ENCODE results near the gene FARS2. TPM values are rescaled to one million over a fixed set of nuclear protein-coding genes. Genes with fewer than 3 reads are reported as not detected.

The FARS2 gene
- polyA plus RNA-seq, 1 of the 3 experiments (the other 2 are of a cell fraction) = 12.5 TPM

DNA sequence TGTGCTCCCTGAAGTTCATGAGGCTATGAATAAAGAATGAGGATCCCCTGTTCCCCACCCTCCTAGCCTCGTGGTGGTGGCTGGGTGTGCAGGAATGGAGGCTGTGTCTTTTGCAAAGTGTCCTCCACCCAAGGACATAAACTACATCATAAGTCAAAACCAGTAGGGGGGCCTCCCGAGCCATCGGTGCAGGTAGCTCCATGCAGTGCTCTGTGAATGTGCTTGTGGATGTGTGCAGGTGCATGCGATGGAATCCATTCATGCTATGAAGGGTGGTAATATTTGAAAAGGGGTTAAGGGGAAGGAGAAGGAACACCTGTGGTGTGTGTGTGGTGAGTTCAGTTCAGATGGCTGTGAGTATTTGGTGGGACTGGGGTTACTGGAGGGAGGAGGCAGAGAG lies 548.1 kb downstream of the FARS2 start:
- Histone ChIP-seq H2AFZ (ENCODE audit: low read depth) (no peak overlapping the region), H3K36me3 (replicated peaks in 1 of 2; ENCODE audit: control insufficient read depth in 1 of 2, insufficient read depth in 2 of 2, low read length in 1 of 2) (no peaks in the 10 kb centered on the region), H3F3A (replicated peaks; ENCODE audit: insufficient read depth) (no peaks in the 10 kb centered on the region), H3K4me3 (ENCODE audit: low read depth in 2 of 2, low read length in 1 of 2) (no peak overlapping the region), H3K4me2 (no peak overlapping the region), H3K27ac (ENCODE audit: low read depth in 2 of 2, low read length in 1 of 2) (no peak overlapping the region), H3K9me2 (no peaks in the 10 kb centered on the region), H3K4me1 (ENCODE audit: control insufficient read depth in 1 of 2, insufficient read depth in 2 of 2, low read depth in 1 of 2, low read length in 1 of 2) (no peaks in the 10 kb centered on the region), H4K20me1 (ENCODE audit: insufficient read depth) (no peaks in the 10 kb centered on the region), H3K79me2 (ENCODE audit: insufficient read depth) (no peaks in the 10 kb centered on the region), H3K9me3 (no peaks in the 10 kb centered on the region), H3K27me3 (ENCODE audit: insufficient read depth) (no peaks in the 10 kb centered on the region), H3K9ac (no peak overlapping the region)
- ChIA-PET POLR2A (no interaction called here), CTCF (no interaction called here)
- WGBS (ENCODE audit: low lambda C conversion rate) = 54% methylated on average over 4 of the region's 4 CpGs
- DNase-seq = no peak
- TF ChIP-seq POLR2AphosphoS5 (IDR thresholded peaks at IDR 0.05; ENCODE audit: low read depth, low read length) = no peak
- no peak for TF ChIP-seq EP300 (IDR thresholded peaks at IDR 0.05; ENCODE audit: borderline replicate concordance in 1 of 2, low read depth in 1 of 2, low read length in 1 of 2)
- no peak for TF ChIP-seq TEAD4 (IDR thresholded peaks at IDR 0.05; ENCODE audit: borderline replicate concordance, insufficient read depth)
- TF ChIP-seq JUND (IDR thresholded peaks at IDR 0.05) = no peak
- TF ChIP-seq, protein P1, sequence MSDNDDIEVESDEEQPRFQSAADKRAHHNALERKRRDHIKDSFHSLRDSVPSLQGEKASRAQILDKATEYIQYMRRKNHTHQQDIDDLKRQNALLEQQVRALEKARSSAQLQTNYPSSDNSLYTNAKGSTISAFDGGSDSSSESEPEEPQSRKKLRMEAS (IDR thresholded peaks at IDR 0.05; ENCODE audit: low read depth) = no peak
- no peak for TF ChIP-seq YY1 (IDR thresholded peaks at IDR 0.05; ENCODE audit: low read depth)
- TF ChIP-seq, protein P2, sequence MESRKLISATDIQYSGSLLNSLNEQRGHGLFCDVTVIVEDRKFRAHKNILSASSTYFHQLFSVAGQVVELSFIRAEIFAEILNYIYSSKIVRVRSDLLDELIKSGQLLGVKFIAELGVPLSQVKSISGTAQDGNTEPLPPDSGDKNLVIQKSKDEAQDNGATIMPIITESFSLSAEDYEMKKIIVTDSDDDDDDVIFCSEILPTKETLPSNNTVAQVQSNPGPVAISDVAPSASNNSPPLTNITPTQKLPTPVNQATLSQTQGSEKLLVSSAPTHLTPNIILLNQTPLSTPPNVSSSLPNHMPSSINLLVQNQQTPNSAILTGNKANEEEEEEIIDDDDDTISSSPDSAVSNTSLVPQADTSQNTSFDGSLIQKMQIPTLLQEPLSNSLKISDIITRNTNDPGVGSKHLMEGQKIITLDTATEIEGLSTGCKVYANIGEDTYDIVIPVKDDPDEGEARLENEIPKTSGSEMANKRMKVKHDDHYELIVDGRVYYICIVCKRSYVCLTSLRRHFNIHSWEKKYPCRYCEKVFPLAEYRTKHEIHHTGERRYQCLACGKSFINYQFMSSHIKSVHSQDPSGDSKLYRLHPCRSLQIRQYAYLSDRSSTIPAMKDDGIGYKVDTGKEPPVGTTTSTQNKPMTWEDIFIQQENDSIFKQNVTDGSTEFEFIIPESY (IDR thresholded peaks at IDR 0.05; ENCODE audit: borderline replicate concordance, low read depth) = no peak
- TF ChIP-seq EZH2phosphoT487 (IDR thresholded peaks at IDR 0.05; ENCODE audit: borderline replicate concordance, low read depth) = no peak
- TF ChIP-seq GATA2 (CRISPR knock-in tag; IDR thresholded peaks at IDR 0.05) = no peak
- TF ChIP-seq MEF2A (IDR thresholded peaks at IDR 0.05; ENCODE audit: borderline replicate concordance, low read depth) = no peak
- no peak for TF ChIP-seq RFX5 (IDR thresholded peaks at IDR 0.05; ENCODE audit: low read length)
- TF ChIP-seq, protein P3, sequence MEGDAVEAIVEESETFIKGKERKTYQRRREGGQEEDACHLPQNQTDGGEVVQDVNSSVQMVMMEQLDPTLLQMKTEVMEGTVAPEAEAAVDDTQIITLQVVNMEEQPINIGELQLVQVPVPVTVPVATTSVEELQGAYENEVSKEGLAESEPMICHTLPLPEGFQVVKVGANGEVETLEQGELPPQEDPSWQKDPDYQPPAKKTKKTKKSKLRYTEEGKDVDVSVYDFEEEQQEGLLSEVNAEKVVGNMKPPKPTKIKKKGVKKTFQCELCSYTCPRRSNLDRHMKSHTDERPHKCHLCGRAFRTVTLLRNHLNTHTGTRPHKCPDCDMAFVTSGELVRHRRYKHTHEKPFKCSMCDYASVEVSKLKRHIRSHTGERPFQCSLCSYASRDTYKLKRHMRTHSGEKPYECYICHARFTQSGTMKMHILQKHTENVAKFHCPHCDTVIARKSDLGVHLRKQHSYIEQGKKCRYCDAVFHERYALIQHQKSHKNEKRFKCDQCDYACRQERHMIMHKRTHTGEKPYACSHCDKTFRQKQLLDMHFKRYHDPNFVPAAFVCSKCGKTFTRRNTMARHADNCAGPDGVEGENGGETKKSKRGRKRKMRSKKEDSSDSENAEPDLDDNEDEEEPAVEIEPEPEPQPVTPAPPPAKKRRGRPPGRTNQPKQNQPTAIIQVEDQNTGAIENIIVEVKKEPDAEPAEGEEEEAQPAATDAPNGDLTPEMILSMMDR (IDR thresholded peaks at IDR 0.05) = no peak
- no peak for TF ChIP-seq SIN3A (IDR thresholded peaks at IDR 0.05; ENCODE audit: borderline replicate concordance, low read depth, low read length)

DNA sequence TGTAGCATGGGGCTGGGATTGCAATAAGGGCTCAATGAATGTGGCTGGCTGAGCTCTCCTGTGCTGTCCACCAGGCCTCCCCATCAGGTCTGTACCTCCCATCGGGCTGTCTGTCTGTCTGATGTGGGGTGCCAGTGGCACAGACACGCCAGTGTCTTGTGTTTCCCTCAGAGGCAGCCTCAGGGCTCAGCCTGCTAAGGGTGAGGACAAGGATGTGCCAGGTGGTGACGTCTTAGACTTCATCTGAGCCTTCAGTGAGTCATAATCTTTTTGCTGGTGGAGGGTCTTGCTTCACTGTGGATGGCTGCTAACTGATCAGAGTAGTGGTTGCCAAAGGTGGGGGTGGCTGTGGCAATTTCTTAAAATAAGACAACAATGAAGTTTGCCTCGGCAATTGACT lies 550.7 kb downstream of the FARS2 start:
- Histone ChIP-seq H3K4me2 (no peak overlapping the region), H4K20me1 (ENCODE audit: insufficient read depth) (no peaks in the 10 kb centered on the region), H3K9me2 (no peaks in the 10 kb centered on the region), H3K9me3 (no peaks in the 10 kb centered on the region), H3K4me3 (ENCODE audit: low read depth in 2 of 2, low read length in 1 of 2) (no peak overlapping the region), H3K36me3 (replicated peaks in 1 of 2; ENCODE audit: control insufficient read depth in 1 of 2, insufficient read depth in 2 of 2, low read length in 1 of 2) (no peaks in the 10 kb centered on the region), H3K4me1 (ENCODE audit: control insufficient read depth in 1 of 2, insufficient read depth in 2 of 2, low read depth in 1 of 2, low read length in 1 of 2) (no peaks in the 10 kb centered on the region), H3F3A (replicated peaks; ENCODE audit: insufficient read depth) (no peaks in the 10 kb centered on the region), H3K79me2 (ENCODE audit: insufficient read depth) (no peaks in the 10 kb centered on the region), H3K27me3 (ENCODE audit: insufficient read depth) (no peaks in the 10 kb centered on the region), H2AFZ (ENCODE audit: low read depth) (no peak overlapping the region), H3K27ac (ENCODE audit: low read depth in 2 of 2, low read length in 1 of 2) (no peak overlapping the region), H3K9ac (no peak overlapping the region)
- 31% methylated on average over 4 of the region's 4 CpGs for WGBS (ENCODE audit: low lambda C conversion rate)
- ChIA-PET CTCF (no interaction called here), POLR2A (no interaction called here)
- no peak for DNase-seq
- no peak for TF ChIP-seq RXRA (IDR thresholded peaks at IDR 0.05; ENCODE audit: borderline replicate concordance, low read depth)
- TF ChIP-seq EP300 (IDR thresholded peaks at IDR 0.05; ENCODE audit: borderline replicate concordance in 1 of 2, low read depth in 1 of 2, low read length in 1 of 2) = no peak
- TF ChIP-seq YY1 (IDR thresholded peaks at IDR 0.05; ENCODE audit: low read depth) = no peak
- TF ChIP-seq GATA2 (CRISPR knock-in tag; IDR thresholded peaks at IDR 0.05) = no peak
- TF ChIP-seq NFIC (IDR thresholded peaks at IDR 0.05; ENCODE audit: borderline replicate concordance) = no peak
- TF ChIP-seq, protein P4, sequence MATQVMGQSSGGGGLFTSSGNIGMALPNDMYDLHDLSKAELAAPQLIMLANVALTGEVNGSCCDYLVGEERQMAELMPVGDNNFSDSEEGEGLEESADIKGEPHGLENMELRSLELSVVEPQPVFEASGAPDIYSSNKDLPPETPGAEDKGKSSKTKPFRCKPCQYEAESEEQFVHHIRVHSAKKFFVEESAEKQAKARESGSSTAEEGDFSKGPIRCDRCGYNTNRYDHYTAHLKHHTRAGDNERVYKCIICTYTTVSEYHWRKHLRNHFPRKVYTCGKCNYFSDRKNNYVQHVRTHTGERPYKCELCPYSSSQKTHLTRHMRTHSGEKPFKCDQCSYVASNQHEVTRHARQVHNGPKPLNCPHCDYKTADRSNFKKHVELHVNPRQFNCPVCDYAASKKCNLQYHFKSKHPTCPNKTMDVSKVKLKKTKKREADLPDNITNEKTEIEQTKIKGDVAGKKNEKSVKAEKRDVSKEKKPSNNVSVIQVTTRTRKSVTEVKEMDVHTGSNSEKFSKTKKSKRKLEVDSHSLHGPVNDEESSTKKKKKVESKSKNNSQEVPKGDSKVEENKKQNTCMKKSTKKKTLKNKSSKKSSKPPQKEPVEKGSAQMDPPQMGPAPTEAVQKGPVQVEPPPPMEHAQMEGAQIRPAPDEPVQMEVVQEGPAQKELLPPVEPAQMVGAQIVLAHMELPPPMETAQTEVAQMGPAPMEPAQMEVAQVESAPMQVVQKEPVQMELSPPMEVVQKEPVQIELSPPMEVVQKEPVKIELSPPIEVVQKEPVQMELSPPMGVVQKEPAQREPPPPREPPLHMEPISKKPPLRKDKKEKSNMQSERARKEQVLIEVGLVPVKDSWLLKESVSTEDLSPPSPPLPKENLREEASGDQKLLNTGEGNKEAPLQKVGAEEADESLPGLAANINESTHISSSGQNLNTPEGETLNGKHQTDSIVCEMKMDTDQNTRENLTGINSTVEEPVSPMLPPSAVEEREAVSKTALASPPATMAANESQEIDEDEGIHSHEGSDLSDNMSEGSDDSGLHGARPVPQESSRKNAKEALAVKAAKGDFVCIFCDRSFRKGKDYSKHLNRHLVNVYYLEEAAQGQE (IDR thresholded peaks at IDR 0.05; ENCODE audit: low read depth, low read length) = no peak
- TF ChIP-seq NRF1 (IDR thresholded peaks at IDR 0.05; ENCODE audit: low read depth, low read length) = no peak
- no peak for TF ChIP-seq GABPA (IDR thresholded peaks at IDR 0.05; ENCODE audit: low read depth)
- no peak for TF ChIP-seq MEF2A (IDR thresholded peaks at IDR 0.05; ENCODE audit: borderline replicate concordance, low read depth)
- TF ChIP-seq MXI1 (IDR thresholded peaks at IDR 0.05; ENCODE audit: low read depth, low read length) = no peak
- TF ChIP-seq POLR2AphosphoS5 (IDR thresholded peaks at IDR 0.05; ENCODE audit: low read depth, low read length) = no peak
- no peak for TF ChIP-seq SMC3 (IDR thresholded peaks at IDR 0.05; ENCODE audit: low read depth, low read length)
- no peak for TF ChIP-seq EZH2phosphoT487 (IDR thresholded peaks at IDR 0.05; ENCODE audit: borderline replicate concordance, low read depth)
- no peak for TF ChIP-seq TCF12 (IDR thresholded peaks at IDR 0.05)
- TF ChIP-seq TEAD4 (IDR thresholded peaks at IDR 0.05; ENCODE audit: borderline replicate concordance, insufficient read depth) = no peak
